T1000 (cell line): ENCODE results near the gene HMHB1.

ENCODE experiments used
- DNase-seq: peaks from one replicate; lab custom pipeline; 2025; ENCODE audit warnings: mixed read lengths; lab: John Stamatoyannopoulos, UW

Gene HMHB1

GRCh38 chr5:143812085-143812705 lies at the start of gene HMHB1:
HMHB1 (plus strand) TSS chr5:143812161.
- DNase-seq: no peak

GRCh38 chr5:143762636-143763220 lies 49.2 kb upstream of the HMHB1 start:
- no peak for DNase-seq

GRCh38 chr5:143767162-143767561 lies 44.8 kb upstream of the HMHB1 start:
- no peak for DNase-seq

GRCh38 chr5:143769026-143769786 lies 42.8 kb upstream of the HMHB1 start:
- DNase-seq: no peak

- DNase-seq: no peak
These were observed 41.5 kb upstream of the HMHB1 start for GRCh38 chr5:143770450-143770849.

GRCh38 chr5:143771189-143771588 lies 40.8 kb upstream of the HMHB1 start:
- DNase-seq: no peak

- DNase-seq: no peak
These were observed 40.4 kb upstream of the HMHB1 start for GRCh38 chr5:143771602-143772001.

- DNase-seq: no peak
These were observed 39.3 kb upstream of the HMHB1 start for GRCh38 chr5:143772621-143773020.

- DNase-seq: no peak
These were observed 36.7 kb upstream of the HMHB1 start for GRCh38 chr5:143775258-143775657.

GRCh38 chr5:143776951-143777350 lies 35.0 kb upstream of the HMHB1 start:
- DNase-seq: no peak

- DNase-seq: no peak
These were observed 32.5 kb upstream of the HMHB1 start for GRCh38 chr5:143779506-143779905.

- DNase-seq: no peak
These were observed 29.9 kb upstream of the HMHB1 start for GRCh38 chr5:143781993-143782520.

GRCh38 chr5:143782588-143783386 lies 29.2 kb upstream of the HMHB1 start:
- DNase-seq: no peak

GRCh38 chr5:143788401-143788800 lies 23.6 kb upstream of the HMHB1 start:
- DNase-seq: no peak

- DNase-seq: no peak
These were observed 21.4 kb upstream of the HMHB1 start for GRCh38 chr5:143790457-143791112.

GRCh38 chr5:143791848-143792731 lies 19.9 kb upstream of the HMHB1 start:
- no peak for DNase-seq

GRCh38 chr5:143793249-143793648 lies 18.7 kb upstream of the HMHB1 start:
- no peak for DNase-seq

- DNase-seq: no peak
These were observed 15.8 kb upstream of the HMHB1 start for GRCh38 chr5:143796125-143796524.

- DNase-seq: no peak
These were observed 15.2 kb upstream of the HMHB1 start for GRCh38 chr5:143796753-143797152.

GRCh38 chr5:143800715-143801114 lies 11.2 kb upstream of the HMHB1 start:
- DNase-seq: no peak
